Measurements from ENCODE around the gene KDF1. TPM values are rescaled to one million over a fixed set of nuclear protein-coding genes. Genes with fewer than 3 reads are reported as not detected.

KDF1 gene
- total RNA-seq, 1 donor from 2014 or later = 7.4 TPM

- intact Hi-C loops (cut with DNase I) = no loop called here
- Histone ChIP-seq H3K27ac (no peak overlapping the region), H3K9me3 (no peaks in the 10 kb centered on the region), H3K27me3 (peaks cover 10% of the 10 kb centered on the region), H3K4me1 (peaks cover 12% of the 10 kb centered on the region), H3K36me3 (no peaks in the 10 kb centered on the region), H3K4me3 (no peak overlapping the region)
- TF ChIP-seq POLR2A (IDR thresholded peaks at IDR 0.05) = no peak
- DNase-seq (ENCODE audit: extremely low spot score in 2 of 2) = no peak
Measured at GRCh38 chr1:26957306-26957705, 3.0 kb downstream of the KDF1 start.

DNA sequence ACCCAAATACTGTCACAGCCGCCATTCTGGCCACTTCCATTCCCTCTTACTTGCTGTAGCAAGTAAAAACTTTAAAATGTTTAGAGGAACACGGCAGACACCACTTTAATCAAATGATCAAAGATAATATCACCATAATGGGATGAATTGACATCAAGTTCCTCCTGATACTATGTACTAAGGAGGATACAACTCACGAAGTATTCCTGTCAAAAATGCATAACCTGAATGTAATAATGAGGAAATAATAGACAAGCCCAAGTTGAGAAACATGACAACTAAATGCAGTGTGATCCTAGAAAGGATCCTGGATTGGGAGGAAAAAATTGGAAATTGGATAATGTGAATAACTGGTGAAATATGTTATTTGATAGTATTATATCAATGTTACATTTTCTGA is 3.9 kb downstream of the KDF1 start:
- Histone ChIP-seq H3K9me3 (no peaks in the 10 kb centered on the region), H3K27me3 (peaks cover 10% of the 10 kb centered on the region), H3K4me1 (peaks cover 12% of the 10 kb centered on the region), H3K4me3 (no peak overlapping the region), H3K27ac (no peak overlapping the region), H3K36me3 (no peaks in the 10 kb centered on the region)
- DNase-seq (ENCODE audit: extremely low spot score in 2 of 2) = no peak
- intact Hi-C loops (cut with DNase I) = no loop called here
- TF ChIP-seq CTCF (IDR thresholded peaks at IDR 0.05) (no peak), POLR2A (IDR thresholded peaks at IDR 0.05) (no peak), POLR2AphosphoS5 (IDR thresholded peaks at IDR 0.05; ENCODE audit: insufficient read depth in 1 of 2, low read depth in 1 of 2) (no peak)

DNA sequence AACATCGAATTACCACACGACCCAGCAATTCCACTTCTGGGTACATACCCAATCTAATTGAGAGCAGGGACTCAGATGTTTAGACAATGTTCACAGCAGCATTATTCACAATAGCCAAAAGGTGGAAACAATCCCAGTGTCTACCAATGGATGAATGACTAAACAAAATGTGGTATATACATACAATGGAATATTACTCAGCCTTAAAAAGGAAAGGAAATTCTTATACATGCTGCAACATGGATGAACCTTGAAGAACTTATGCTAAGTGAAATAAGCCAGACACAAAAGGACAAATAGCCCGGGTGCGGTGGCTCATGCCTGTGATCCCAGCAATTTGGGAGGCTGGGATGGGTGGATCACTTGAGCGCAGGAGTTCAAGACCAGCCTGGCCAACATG is 6.9 kb downstream of the KDF1 start:
- H3K36me3 ChIP-seq = no peaks in the 10 kb centered on the region
- no peak for TF ChIP-seq POLR2AphosphoS5 (IDR thresholded peaks at IDR 0.05; ENCODE audit: insufficient read depth in 1 of 2, low read depth in 1 of 2)
- TF ChIP-seq CTCF (IDR thresholded peaks at IDR 0.05) = no peak
- TF ChIP-seq POLR2A (IDR thresholded peaks at IDR 0.05) = no peak
- intact Hi-C loops (cut with DNase I) = no loop called here
- no peak overlapping the region for H3K27ac ChIP-seq
- no peak overlapping the region for H3K4me3 ChIP-seq
- no peak for DNase-seq (ENCODE audit: extremely low spot score in 2 of 2)
- H3K4me1 ChIP-seq = peaks cover 7% of the 10 kb centered on the region
- no peaks in the 10 kb centered on the region for H3K27me3 ChIP-seq
- no peaks in the 10 kb centered on the region for H3K9me3 ChIP-seq

DNA sequence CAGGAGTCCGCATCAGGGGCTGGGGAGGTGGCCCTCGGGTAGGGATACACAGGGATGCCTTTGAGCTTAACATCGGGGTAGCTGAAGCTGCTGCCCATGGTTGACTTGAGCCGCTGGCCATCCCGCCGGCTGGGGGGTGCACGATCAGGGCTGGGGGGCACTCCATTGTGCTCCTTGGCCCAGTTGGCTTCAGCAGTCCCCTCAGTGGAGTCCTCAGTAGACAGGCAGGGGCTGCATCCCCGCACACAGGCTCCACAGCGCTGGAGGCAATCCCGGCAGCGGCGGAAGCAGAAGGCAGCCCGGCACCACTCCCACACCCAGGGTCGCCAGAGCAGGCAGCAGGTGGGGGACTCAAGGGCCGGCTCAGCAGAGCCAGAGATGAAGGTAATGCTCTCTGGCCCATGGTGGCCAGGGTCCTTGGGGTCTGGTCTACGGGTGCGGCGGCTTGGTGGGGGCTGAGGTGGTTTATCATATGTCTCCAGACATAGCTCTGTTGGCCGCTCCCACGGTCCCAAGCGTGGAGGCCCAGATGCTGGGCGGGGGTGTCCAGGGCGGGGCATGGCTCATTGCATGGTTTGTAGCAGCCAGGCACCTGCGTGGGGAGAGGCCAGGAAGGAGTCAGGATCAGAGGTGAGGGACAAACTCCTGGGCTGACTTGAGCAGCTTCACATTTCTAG is 8.3 kb downstream of the KDF1 start:
- no peak overlapping the region for H3K27ac ChIP-seq
- TF ChIP-seq CTCF (IDR thresholded peaks at IDR 0.05) (no peak), POLR2A (IDR thresholded peaks at IDR 0.05) (no peak), POLR2AphosphoS5 (IDR thresholded peaks at IDR 0.05; ENCODE audit: insufficient read depth in 1 of 2, low read depth in 1 of 2) (no peak)
- no peaks in the 10 kb centered on the region for H3K27me3 ChIP-seq
- intact Hi-C loops (cut with DNase I) = no loop called here
- no peak for DNase-seq (ENCODE audit: extremely low spot score in 2 of 2)
- no peaks in the 10 kb centered on the region for H3K9me3 ChIP-seq
- H3K4me3 ChIP-seq = no peak overlapping the region
- H3K36me3 ChIP-seq = peaks cover 0 to 2% of the 10 kb centered on the region in 2 donors
- peaks cover 7% of the 10 kb centered on the region for H3K4me1 ChIP-seq

DNA sequence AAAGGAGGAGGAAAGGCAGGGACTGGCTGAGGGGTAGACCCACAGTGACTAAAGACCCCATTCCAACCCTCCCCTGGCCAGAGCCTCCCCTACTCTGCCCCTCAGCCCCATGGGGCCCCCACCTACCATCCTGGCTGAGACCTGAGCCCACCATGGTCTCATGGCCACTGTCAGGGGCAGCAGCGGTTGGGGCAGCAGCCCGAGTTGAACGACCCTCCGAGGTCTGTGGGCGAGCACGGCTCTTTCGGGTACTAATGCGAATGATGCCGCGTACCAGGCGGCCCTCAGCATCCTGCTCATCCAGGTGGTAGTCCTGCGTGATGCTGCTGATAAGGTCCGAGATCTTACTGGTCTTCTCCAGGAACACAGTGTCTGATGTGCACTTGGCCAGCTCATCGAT is 9.1 kb downstream of the KDF1 start:
- intact Hi-C loops (cut with DNase I) = no loop called here
- H3K36me3 ChIP-seq = peaks cover 0 to 9% of the 10 kb centered on the region in 2 donors
- peaks cover 7% of the 10 kb centered on the region for H3K4me1 ChIP-seq
- no peak overlapping the region for H3K27ac ChIP-seq
- H3K9me3 ChIP-seq = no peaks in the 10 kb centered on the region
- DNase-seq (ENCODE audit: extremely low spot score in 2 of 2) = no peak
- TF ChIP-seq POLR2A (IDR thresholded peaks at IDR 0.05) (no peak), CTCF (IDR thresholded peaks at IDR 0.05) (no peak), POLR2AphosphoS5 (IDR thresholded peaks at IDR 0.05; ENCODE audit: insufficient read depth in 1 of 2, low read depth in 1 of 2) (no peak)
- no peak overlapping the region for H3K4me3 ChIP-seq
- no peaks in the 10 kb centered on the region for H3K27me3 ChIP-seq

All from vagina (tissue), 2 donors.